T-helper 1 cell treated with Interleukin-12 subunit alpha and Interleukin-12 subunit beta and Interleukin-4 antibody, amounts not matched to agents 30 μg/mL and 1 μg/mL, for 36 hours (primary cell): ENCODE measurements around the gene ZNF648.

ENCODE experiments used
- H3K27ac Mint-ChIP-seq: one replicate; pipeline ENCODE4 v1.8.0; 2021; ENCODE audit warnings: mild to moderate bottlenecking, mixed read lengths
- H3K27me3 Mint-ChIP-seq: one replicate; pipeline ENCODE4 v1.8.0; 2021; ENCODE audit warnings: low read depth, mixed read lengths
- H3K36me3 Mint-ChIP-seq: one replicate; pipeline ENCODE4 v1.8.0; 2021; ENCODE audit warnings: low read depth, mixed read lengths
- H3K4me1 Mint-ChIP-seq: one replicate; pipeline ENCODE4 v1.8.0; 2021; ENCODE audit warnings: low read depth, mixed read lengths
- H3K4me3 Mint-ChIP-seq: one replicate; pipeline ENCODE4 v1.8.0; 2021; ENCODE audit warnings: mild to moderate bottlenecking, moderate library complexity, mixed read lengths
- H3K9me3 Mint-ChIP-seq: one replicate; pipeline ENCODE4 v1.8.0; 2021; ENCODE audit warnings: mixed read lengths

The ZNF648 gene

DNA sequence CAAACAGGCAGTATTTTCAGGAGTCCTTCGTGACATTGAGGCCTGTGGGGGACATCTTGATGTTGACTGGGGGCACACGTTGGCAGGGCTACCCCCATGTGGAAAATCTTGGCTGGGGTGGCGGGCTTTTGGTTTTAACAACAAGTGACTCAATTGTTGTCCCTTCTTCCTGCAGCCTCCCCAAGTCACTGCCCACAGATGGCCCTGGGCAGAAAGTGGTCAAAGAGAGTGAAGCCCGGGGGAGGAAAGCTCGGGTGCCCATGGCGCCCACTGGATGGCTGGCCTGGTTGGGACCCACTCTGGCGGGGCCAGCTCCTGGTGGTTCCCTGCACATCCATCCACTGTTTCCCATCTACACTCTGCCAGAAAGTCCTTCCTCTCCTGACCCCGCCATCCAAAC is 24.6 kb upstream of the ZNF648 start:
- H3K9me3 Mint-ChIP-seq = no peaks in the 10 kb centered on the region
- H3K36me3 Mint-ChIP-seq = no peaks in the 10 kb centered on the region
- peaks cover 48% of the 10 kb centered on the region for H3K4me1 Mint-ChIP-seq
- H3K27ac Mint-ChIP-seq = peak overlapping the region; percentile 84
- H3K4me3 Mint-ChIP-seq = no peak overlapping the region
- H3K27me3 Mint-ChIP-seq = no peaks in the 10 kb centered on the region

DNA sequence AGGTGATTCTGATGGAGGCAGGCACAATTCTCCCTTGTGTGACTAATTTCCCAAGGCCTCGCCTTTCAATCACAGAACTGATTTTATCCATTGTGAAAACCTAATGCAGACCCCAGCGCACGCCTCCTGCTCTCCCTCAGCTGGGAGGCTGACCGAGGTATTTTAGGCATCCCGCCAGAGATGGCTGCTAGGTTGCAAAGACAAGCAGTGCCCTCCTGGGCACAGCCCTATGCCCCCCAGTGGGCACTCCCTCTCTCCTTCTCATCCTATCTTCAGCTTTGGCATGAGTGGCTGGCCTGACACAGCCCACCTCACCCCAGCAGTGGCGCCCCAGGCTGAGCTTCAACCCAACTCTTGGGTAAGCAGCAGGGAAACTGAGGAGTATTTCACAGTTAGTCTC is 24.2 kb upstream of the ZNF648 start:
- Mint-ChIP-seq H3K4me3 (no peak overlapping the region), H3K27me3 (no peaks in the 10 kb centered on the region), H3K9me3 (no peaks in the 10 kb centered on the region), H3K27ac (peak overlapping the region; percentile 17), H3K4me1 (peaks cover 48% of the 10 kb centered on the region), H3K36me3 (no peaks in the 10 kb centered on the region)

DNA sequence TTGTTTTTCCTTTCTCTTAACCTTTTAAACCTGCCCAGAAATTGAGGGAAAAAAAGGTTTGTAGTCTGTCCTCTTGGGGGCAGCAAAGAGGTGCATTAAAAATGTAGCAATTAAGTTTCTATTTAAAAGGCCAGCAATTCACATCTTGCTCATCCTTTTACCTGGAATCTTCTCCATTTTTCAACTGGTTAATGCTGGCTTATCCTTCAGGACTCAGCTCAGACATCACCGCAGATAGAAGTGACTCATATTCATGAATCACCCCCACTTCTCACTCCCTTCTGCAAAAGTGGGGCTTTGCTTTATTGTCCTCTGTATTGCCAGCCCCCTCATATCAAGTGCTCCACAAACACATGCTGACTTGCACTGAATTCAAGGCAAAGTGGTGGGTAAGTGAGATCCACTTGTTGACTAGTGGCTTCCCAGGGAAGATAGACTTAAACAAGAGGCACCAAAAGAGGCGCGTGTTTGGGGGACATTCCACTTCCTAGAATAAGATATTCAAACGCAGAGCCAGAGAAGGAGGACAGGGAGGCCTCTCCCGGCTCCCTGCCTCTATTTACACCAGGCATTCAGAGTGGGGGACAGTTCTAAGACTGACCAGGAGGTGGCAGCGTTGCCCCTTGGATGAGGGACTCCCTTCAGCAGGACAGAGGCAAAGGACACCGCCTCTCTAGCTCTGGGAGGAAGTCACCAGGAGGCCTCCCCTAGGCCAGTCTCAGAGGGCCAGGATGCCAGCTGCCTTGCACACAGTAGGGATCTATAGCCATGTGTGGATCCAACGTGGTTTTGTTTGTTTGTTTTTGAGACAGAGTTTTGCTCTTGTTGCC is 23.2 kb upstream of the ZNF648 start:
- H3K36me3 Mint-ChIP-seq = no peaks in the 10 kb centered on the region
- H3K4me1 Mint-ChIP-seq = peaks cover 46% of the 10 kb centered on the region
- H3K27me3 Mint-ChIP-seq = no peaks in the 10 kb centered on the region
- H3K4me3 Mint-ChIP-seq = no peak overlapping the region
- H3K9me3 Mint-ChIP-seq = no peaks in the 10 kb centered on the region
- peak overlapping the region; percentile 37 for H3K27ac Mint-ChIP-seq

DNA sequence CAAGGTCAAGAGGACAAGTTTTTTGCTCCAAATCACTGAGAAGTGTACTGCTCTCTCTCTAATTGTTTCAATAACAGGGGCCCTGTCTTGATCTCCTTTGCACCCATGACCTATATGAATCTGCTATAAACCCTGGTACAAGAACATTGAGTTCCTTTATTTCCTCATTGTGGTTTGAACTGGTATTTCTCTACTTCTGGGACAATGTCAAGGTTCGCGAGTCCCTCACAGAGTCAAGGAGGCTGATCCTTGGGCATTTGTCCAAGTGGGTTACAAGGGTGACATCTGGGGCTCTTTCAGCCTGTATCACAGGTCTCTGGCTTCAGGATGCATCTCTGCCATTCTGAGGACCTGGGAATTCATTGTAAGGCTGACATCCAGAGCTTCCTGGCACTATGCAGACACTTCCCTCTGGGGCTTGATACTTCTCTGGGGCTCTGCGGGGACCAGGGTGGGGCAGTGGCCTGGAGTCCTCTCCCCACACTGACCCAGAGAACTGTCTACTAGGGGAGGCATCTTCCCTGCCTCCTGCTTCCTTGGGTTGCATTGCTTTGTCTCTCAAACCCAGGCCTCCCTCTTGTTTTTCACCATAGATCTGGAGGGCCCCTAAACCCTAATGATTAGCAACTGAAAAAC is 22.5 kb upstream of the ZNF648 start:
- H3K36me3 Mint-ChIP-seq = no peaks in the 10 kb centered on the region
- no peak overlapping the region for H3K4me3 Mint-ChIP-seq
- H3K27ac Mint-ChIP-seq = peak overlapping the region; percentile 37
- no peaks in the 10 kb centered on the region for H3K27me3 Mint-ChIP-seq
- H3K9me3 Mint-ChIP-seq = no peaks in the 10 kb centered on the region
- H3K4me1 Mint-ChIP-seq = peaks cover 40% of the 10 kb centered on the region

DNA sequence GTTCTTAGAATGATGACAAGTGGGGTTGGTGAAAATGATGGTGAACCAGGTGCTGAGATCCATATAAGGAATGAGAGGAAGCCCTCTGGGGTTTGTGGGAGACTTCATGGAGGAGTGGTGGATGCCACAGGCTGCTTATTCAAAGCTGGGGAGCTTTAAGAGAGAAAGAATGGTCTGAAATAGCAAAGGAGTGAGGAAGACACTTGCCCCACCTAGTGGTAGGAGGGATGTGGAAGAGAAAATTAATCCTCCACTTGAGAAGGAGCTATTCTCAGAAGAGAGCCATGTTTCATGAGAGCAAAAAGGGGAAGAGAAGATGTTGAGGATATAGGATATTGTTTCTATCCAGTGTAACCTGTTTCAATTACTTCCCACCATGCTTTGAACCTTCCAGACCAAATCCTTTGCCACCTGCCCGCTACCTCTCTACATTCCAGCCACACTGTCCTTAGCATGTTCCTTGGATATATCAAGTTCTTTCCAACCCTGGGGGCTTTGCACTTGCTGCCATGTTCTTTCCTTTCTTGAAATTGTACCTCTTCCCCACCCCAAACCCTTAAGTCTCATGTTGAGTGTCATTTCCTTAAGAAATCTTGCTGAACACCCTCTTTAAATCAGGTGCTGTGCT is 19.6 kb upstream of the ZNF648 start:
- Mint-ChIP-seq H3K36me3 (no peaks in the 10 kb centered on the region), H3K27ac (no peak overlapping the region), H3K27me3 (no peaks in the 10 kb centered on the region), H3K4me1 (peaks cover 11% of the 10 kb centered on the region), H3K4me3 (no peak overlapping the region), H3K9me3 (no peaks in the 10 kb centered on the region)

DNA sequence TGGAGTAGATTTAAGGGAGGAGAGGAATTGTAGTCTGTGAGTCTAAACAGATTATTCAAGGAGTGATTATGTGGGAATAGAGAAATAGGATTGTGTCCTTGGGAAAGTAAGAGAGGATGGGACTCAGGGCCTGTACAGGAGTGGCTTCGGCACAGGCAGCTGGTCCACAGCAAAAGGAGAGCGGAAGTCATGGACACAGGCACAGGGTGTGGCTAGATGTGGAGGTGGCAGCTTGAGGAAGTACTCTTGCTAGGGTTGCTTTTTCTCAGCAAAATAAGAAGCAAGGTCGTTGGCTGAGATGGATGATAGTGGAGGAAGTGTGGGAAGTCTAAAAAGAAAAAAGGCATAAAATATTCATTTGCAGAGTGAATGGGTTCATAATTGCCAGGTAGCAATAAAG is 18.5 kb upstream of the ZNF648 start:
- Mint-ChIP-seq H3K27ac (no peak overlapping the region), H3K4me1 (peaks cover 7% of the 10 kb centered on the region), H3K36me3 (no peaks in the 10 kb centered on the region), H3K27me3 (no peaks in the 10 kb centered on the region), H3K9me3 (no peaks in the 10 kb centered on the region), H3K4me3 (no peak overlapping the region)

DNA sequence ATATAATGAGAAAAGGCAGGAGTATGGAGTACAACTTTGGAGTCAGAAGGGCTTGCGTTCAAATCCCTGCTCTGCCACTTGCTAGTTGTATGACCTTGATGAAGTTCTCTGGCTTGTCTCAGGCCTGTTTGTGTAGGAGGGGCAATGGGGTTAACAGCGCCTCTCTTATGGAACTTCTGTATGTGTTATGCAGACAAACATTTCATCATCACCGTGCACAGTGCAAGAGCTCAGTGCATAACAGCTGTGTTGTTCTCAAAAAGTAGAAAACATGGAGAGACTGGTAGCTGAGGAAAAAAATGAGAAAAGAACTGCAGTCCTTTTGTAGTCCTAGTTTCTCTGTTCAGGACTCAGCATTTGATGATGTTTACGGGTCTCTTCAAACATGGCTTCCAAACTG is 10.4 kb upstream of the ZNF648 start:
- H3K36me3 Mint-ChIP-seq = no peaks in the 10 kb centered on the region
- no peak overlapping the region for H3K27ac Mint-ChIP-seq
- H3K9me3 Mint-ChIP-seq = no peaks in the 10 kb centered on the region
- H3K27me3 Mint-ChIP-seq = peaks cover 18% of the 10 kb centered on the region
- H3K4me1 Mint-ChIP-seq = peaks cover 3% of the 10 kb centered on the region
- H3K4me3 Mint-ChIP-seq = no peak overlapping the region

DNA sequence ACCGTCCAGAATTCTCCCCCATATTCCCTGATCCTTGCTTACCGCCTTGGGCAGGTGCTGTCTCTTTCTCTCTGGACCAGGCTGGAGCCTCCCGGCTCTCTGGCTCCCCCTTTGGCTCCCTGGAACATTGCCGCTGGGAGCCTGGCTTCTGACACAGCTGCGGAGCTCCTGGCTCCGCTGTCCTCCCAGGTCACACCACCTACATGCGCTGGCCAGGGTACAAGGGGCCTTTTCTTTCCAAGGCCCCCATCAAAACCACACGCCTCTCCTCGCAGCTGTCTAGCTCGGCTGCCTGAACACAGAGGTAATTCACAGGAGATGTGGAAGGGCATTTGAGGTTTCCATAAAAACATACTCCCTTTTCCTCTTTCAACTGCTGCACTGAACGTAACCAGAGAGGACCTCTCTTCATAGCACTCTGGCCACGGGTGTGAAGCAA is 7.5 kb upstream of the ZNF648 start:
- peaks cover 29% of the 10 kb centered on the region for H3K27me3 Mint-ChIP-seq
- H3K9me3 Mint-ChIP-seq = no peaks in the 10 kb centered on the region
- H3K4me3 Mint-ChIP-seq = no peak overlapping the region
- H3K4me1 Mint-ChIP-seq = peaks cover 3% of the 10 kb centered on the region
- no peak overlapping the region for H3K27ac Mint-ChIP-seq
- no peaks in the 10 kb centered on the region for H3K36me3 Mint-ChIP-seq

DNA sequence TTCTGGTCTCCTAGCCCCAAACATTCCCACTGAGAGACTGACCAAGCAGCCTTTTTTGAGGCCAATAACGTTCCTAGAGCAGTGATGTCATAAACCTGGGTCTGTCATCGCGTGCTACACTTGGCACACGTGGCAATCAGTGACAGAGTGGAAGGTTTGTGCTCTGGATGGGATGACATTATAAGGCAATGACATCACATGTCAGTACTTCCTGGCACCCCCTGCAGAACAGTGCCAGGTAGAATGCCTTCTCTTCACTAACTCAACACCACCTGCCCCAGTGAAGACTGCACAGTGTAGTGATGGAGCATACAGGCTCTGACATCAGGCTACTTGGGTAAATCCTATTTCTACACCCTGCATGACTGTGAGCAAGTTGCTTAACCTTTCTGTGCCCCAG is 5.4 kb upstream of the ZNF648 start:
- H3K36me3 Mint-ChIP-seq = no peaks in the 10 kb centered on the region
- no peak overlapping the region for H3K27ac Mint-ChIP-seq
- no peak overlapping the region for H3K4me3 Mint-ChIP-seq
- peaks cover 47% of the 10 kb centered on the region for H3K27me3 Mint-ChIP-seq
- H3K9me3 Mint-ChIP-seq = no peaks in the 10 kb centered on the region
- H3K4me1 Mint-ChIP-seq = peaks cover 3% of the 10 kb centered on the region

DNA sequence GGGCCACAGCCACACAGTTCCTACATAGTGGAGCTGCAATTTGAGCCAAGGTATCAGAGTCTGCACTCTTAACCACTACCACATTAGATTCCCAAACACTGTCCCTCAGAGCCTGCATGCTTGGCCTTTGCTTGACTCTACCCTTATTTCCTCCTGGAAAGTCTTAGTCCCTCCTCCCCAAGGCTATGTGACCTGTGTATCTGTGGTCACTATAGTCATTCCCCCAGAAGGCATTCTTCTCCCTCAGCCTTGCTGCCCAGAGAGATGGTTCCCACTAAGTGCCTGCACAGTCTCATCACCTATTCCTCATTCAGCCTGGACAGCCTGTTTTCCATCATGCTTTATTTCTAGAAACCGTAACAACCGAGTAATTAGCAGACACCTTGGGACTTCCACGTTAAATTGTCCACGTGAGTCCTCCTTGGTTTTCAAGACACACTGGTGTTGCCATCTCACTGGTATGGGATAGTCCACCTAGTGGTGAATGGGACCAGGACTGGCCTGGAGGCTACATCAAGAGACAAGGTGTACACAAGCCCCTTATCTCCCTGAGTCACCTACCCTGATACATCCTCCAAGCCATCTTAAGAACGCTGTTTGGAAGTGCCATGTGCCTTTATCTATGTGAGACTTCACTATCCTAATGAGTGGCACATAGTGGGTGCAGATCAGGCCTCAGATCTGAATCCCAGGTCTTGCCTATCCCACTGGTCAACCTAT is 3.8 kb upstream of the ZNF648 start:
- Mint-ChIP-seq H3K4me1 (peaks cover 3% of the 10 kb centered on the region), H3K4me3 (no peak overlapping the region), H3K9me3 (no peaks in the 10 kb centered on the region), H3K27me3 (peaks cover 60% of the 10 kb centered on the region), H3K27ac (no peak overlapping the region), H3K36me3 (no peaks in the 10 kb centered on the region)

DNA sequence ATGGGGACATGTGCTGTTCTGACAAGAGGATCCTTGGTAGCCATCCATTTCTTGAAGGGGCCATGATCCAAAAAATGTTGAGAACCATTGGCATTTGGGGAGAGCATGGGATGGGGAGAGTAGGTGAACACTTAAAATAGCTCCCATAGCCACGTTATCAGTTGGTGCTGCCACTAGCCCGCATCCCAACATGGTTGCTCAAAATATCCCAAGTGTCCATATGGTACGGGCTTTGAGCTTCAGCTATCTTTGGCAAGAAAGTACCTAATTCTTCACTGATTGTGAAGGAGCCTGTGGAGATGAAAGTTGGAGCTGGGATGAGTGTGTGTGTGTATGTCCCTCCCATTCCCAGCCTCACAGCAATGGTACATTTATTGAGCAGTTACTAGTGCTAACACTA is 3.1 kb upstream of the ZNF648 start:
- no peaks in the 10 kb centered on the region for H3K36me3 Mint-ChIP-seq
- no peak overlapping the region for H3K27ac Mint-ChIP-seq
- H3K4me3 Mint-ChIP-seq = no peak overlapping the region
- H3K27me3 Mint-ChIP-seq = peaks cover 64% of the 10 kb centered on the region
- H3K4me1 Mint-ChIP-seq = peaks cover 3% of the 10 kb centered on the region
- no peaks in the 10 kb centered on the region for H3K9me3 Mint-ChIP-seq

DNA sequence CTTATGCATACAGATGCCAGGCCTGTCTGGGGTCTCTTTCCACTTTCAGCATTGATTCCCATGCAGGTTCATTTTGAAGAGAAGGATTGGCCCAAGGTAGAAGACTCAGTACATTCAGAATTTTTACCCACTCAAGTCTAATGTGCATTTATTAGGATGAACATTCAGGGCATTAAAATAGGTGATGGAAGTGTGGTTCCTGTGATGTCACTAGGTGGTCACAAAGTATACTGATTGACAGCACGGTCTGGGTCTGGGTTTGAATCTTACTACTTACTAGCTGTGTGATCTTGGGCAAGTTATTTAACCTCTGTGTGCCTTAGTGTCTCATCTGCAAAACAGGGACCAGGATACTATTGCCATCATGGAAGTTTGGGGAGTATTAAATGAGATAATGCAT is 711 bp upstream of the ZNF648 start:
- Mint-ChIP-seq H3K27ac (no peak overlapping the region), H3K4me3 (no peak overlapping the region), H3K9me3 (no peaks in the 10 kb centered on the region), H3K36me3 (no peaks in the 10 kb centered on the region), H3K4me1 (no peaks in the 10 kb centered on the region), H3K27me3 (peaks cover 70% of the 10 kb centered on the region)

DNA sequence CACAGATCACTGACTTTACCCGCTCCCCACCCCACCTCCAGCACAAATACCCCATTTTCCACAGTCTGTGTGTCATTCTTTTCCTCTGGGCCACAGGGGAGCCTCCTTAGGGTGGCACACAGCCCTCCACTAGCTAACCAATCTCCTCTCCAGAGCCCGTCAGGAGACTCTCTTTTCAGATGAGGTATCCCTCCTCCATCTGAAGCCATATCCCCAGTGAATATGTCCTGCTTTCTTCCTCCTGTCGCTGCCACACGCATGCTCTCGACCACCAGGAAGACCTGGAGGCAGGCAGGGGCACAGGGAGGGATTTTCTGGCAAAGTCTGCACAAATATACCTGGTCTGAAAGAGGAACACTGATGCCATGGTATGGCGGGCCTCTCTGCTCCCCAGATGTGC is 635 bp downstream of the ZNF648 start:
- no peaks in the 10 kb centered on the region for H3K9me3 Mint-ChIP-seq
- H3K4me3 Mint-ChIP-seq = no peak overlapping the region
- no peaks in the 10 kb centered on the region for H3K36me3 Mint-ChIP-seq
- H3K4me1 Mint-ChIP-seq = peaks cover 2% of the 10 kb centered on the region
- no peak overlapping the region for H3K27ac Mint-ChIP-seq
- peaks cover 73% of the 10 kb centered on the region for H3K27me3 Mint-ChIP-seq

DNA sequence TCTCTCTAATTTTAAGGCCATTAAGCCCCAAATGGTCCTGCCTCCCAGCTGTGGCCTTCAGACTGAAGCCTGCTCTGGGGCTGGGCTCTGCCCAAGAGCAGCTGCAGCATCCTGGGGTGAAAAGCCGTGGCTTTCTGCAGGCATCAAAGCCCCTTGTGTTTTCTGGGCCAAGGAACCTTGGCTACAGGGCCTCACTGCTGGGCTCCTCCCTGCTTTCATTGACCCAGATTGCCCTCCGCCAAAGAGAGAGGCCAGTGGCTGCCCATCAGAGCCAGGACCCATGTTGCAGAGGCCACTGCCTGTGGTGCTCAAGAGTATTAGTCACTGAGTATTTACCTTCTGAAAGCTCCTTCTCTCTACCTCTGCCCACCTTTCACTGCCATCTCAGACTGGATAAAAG is 1.6 kb downstream of the ZNF648 start:
- H3K27ac Mint-ChIP-seq = no peak overlapping the region
- H3K27me3 Mint-ChIP-seq = peaks cover 72% of the 10 kb centered on the region
- H3K9me3 Mint-ChIP-seq = no peaks in the 10 kb centered on the region
- H3K36me3 Mint-ChIP-seq = no peaks in the 10 kb centered on the region
- H3K4me1 Mint-ChIP-seq = peaks cover 2% of the 10 kb centered on the region
- H3K4me3 Mint-ChIP-seq = no peak overlapping the region
